GM19468 (cell line): Measurements from ENCODE around the gene LHFPL6.

ENCODE experiments used
- ATAC-seq: cut with Tn5 transposase; IDR thresholded peaks from one replicate; pipeline ENCODE4 v1.9.1; 2021; ENCODE audit warnings: mild to moderate bottlenecking, moderate library complexity, moderate number of reproducible peaks; ENCODE audit not compliant: unreplicated experiment; ENCODE audit errors: extremely low read depth

LHFPL6 gene

GRCh38 chr13:39602614-39603366 lies at the start of gene LHFPL6:
TSS of gene LHFPL6 (minus strand) at chr13:39603193.
- ATAC-seq = no peak

GRCh38 chr13:39646122-39646521 lies 43.1 kb upstream of the LHFPL6 start:
- ATAC-seq = no peak

GRCh38 chr13:39641645-39642044 lies 38.7 kb upstream of the LHFPL6 start:
- no peak for ATAC-seq

GRCh38 chr13:39637890-39638289 lies 34.9 kb upstream of the LHFPL6 start:
- ATAC-seq = no peak

- ATAC-seq = no peak
Measured at GRCh38 chr13:39635564-39635963, 32.6 kb upstream of the LHFPL6 start.

GRCh38 chr13:39632994-39633393 lies 30.0 kb upstream of the LHFPL6 start:
- ATAC-seq = no peak

GRCh38 chr13:39631307-39631706 lies 28.3 kb upstream of the LHFPL6 start:
- no peak for ATAC-seq

GRCh38 chr13:39623466-39623865 lies 20.5 kb upstream of the LHFPL6 start:
- no peak for ATAC-seq

GRCh38 chr13:39618561-39618960 lies 15.6 kb upstream of the LHFPL6 start:
- ATAC-seq = no peak

GRCh38 chr13:39616087-39616694 lies 13.2 kb upstream of the LHFPL6 start:
- ATAC-seq = no peak

GRCh38 chr13:39612023-39612637 lies 9.1 kb upstream of the LHFPL6 start:
- no peak for ATAC-seq

- ATAC-seq = no peak
Measured at GRCh38 chr13:39607876-39608275, 4.9 kb upstream of the LHFPL6 start.

GRCh38 chr13:39605677-39606320 lies 2.8 kb upstream of the LHFPL6 start:
- ATAC-seq = no peak

- no peak for ATAC-seq
Measured at GRCh38 chr13:39604756-39605155, 1.8 kb upstream of the LHFPL6 start.

- ATAC-seq = no peak
Measured at GRCh38 chr13:39603424-39603947, 493 bp upstream of the LHFPL6 start.

- ATAC-seq = no peak
Measured at GRCh38 chr13:39602277-39602613, 748 bp downstream of the LHFPL6 start.

- no peak for ATAC-seq
Measured at GRCh38 chr13:39601636-39602035, 1.4 kb downstream of the LHFPL6 start.

GRCh38 chr13:39600766-39601165 lies 2.2 kb downstream of the LHFPL6 start:
- ATAC-seq = no peak

- ATAC-seq = no peak
Measured at GRCh38 chr13:39599842-39600241, 3.2 kb downstream of the LHFPL6 start.

GRCh38 chr13:39599012-39599411 lies 4.0 kb downstream of the LHFPL6 start:
- ATAC-seq = no peak

- no peak for ATAC-seq
Measured at GRCh38 chr13:39597838-39598237, 5.2 kb downstream of the LHFPL6 start.
